HG02938 (cell line): ENCODE measurements around the gene DONSON.

Experiments used
- ATAC-seq: cut with Tn5 transposase; IDR thresholded peaks from one replicate; pipeline ENCODE4 v1.9.1; 2021; ENCODE audit warnings: mild to moderate bottlenecking, moderate library complexity; ENCODE audit not compliant: unreplicated experiment

DONSON gene

GRCh38 chr21:33562389-33562788 is 26.1 kb downstream of the DONSON start:
- ATAC-seq, result no peak

- ATAC-seq, result no peak
These were observed 27.1 kb downstream of the DONSON start for GRCh38 chr21:33561373-33561772.

DNA sequence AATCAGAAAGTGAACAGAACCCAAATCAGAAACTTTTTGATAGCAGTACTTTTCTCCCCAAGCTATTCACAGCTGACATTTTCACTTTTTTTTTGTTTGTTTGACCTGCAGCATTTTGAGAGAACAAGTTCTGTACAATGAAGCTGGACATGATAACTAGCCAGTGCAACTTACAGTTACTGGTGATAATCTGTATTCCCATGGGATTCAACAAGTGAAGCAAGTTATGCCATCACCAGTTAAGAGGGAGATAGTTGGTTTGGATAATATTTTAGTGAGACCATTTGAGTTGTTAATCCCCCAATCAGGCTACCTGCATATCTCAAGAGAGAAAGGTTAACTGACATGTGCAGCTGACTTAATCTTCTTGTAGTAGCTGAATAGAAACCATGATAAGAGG is 27.5 kb downstream of the DONSON start:
- no peak for ATAC-seq

DNA sequence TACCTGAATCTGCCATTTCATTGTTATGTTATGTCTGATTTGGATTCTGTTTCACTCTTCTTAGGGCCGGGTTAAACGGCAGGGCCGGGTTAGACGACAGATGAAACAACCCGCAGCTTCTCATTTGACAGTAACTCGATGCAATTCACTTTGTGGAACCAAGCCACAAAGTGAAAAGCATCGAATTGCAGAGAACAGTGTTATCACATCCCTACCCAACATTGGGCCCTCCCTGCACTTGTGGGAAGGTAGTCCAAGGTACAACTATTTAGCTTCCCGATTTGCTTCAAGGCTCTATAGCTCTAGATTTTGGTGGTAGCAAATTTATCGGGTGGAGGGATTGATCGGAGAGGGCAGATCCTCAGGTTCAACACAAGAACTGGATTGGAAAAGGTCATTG is 28.7 kb downstream of the DONSON start:
- ATAC-seq, result no peak

- ATAC-seq, result no peak
These were observed 29.6 kb downstream of the DONSON start for GRCh38 chr21:33558777-33559421.

DNA sequence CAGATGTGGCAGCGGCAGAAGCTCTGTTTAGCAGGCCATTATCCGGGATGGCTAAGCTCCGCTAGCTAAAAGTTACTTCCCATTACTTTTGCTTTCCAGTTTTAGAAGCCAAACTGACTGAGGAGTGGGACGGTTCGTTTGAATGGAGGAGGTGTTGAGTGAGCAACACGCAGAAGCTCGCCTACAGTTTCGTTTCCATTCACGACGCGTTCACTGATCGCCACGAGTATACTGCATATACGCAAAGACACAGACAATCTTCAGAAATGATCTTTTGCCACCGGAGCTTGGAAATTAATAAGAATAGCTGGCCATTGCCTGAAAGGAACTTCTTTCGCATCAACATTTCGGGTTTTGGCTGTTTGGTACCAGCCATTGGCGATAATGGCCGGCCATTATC is 31.0 kb downstream of the DONSON start:
- ATAC-seq, result no peak

DNA sequence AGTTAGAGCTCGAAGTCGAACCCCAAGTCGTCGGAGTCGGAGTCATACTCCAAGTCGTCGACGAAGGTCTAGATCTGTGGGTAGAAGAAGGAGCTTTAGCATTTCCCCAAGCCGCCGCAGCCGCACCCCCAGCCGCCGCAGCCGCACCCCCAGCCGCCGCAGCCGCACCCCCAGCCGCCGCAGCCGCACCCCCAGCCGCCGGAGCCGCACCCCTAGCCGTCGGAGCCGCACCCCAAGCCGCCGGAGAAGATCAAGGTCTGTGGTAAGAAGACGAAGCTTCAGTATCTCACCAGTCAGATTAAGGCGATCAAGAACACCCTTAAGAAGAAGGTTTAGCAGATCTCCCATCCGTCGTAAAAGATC is 33.5 kb downstream of the DONSON start:
- ATAC-seq, result no peak

DNA sequence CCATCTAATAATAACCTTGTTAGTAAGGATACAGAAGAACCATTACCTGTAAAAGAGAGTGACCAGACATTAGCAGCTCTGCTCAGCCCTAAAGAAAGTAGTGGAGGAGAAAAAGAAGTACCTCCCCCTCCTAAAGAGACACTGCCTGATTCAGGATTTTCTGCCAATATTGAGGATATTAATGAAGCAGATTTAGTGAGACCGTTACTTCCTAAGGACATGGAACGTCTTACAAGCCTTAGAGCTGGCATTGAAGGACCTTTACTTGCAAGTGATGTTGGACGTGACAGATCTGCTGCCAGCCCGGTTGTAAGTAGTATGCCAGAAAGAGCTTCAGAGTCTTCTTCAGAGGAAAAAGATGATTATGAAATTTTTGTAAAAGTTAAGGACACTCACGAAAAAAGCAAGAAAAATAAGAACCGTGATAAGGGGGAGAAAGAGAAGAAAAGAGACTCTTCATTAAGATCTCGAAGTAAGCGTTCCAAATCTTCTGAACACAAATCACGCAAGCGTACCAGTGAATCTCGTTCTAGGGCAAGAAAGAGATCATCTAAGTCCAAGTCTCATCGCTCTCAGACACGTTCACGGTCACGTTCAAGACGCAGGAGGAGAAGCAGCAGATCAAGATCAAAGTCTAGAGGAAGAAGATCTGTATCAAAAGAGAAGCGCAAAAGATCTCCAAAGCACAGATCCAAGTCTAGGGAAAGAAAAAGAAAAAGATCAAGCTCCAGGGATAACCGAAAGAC is 34.1 kb downstream of the DONSON start:
- no peak for ATAC-seq

GRCh38 chr21:33552999-33553598 is 35.4 kb downstream of the DONSON start:
- no peak for ATAC-seq

DNA sequence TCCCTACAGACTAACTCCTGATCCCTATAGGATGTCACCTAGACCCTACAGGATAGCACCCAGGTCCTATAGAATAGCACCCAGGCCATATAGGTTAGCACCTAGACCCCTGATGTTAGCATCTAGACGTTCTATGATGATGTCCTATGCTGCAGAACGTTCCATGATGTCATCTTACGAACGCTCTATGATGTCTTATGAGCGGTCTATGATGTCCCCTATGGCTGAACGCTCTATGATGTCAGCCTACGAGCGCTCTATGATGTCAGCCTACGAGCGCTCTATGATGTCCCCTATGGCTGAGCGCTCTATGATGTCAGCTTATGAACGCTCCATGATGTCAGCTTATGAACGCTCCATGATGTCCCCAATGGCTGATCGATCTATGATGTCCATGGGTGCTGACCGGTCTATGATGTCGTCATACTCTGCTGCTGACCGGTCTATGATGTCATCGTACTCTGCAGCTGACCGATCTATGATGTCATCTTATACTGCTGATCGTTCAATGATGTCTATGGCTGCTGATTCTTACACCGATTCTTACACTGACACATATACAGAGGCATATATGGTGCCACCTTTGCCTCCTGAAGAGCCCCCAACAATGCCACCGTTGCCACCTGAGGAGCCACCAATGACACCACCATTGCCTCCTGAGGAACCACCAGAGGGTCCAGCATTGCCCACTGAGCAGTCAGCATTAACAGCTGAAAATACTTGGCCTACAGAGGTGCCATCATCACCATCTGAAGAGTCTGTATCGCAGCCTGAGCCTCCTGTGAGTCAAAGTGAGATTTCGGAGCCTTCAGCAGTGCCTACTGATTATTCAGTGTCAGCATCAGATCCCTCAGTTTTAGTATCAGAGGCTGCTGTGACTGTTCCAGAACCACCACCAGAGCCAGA is 36.1 kb downstream of the DONSON start:
- ATAC-seq, result no peak

GRCh38 chr21:33551664-33552063 is 36.8 kb downstream of the DONSON start:
- no peak for ATAC-seq

DNA sequence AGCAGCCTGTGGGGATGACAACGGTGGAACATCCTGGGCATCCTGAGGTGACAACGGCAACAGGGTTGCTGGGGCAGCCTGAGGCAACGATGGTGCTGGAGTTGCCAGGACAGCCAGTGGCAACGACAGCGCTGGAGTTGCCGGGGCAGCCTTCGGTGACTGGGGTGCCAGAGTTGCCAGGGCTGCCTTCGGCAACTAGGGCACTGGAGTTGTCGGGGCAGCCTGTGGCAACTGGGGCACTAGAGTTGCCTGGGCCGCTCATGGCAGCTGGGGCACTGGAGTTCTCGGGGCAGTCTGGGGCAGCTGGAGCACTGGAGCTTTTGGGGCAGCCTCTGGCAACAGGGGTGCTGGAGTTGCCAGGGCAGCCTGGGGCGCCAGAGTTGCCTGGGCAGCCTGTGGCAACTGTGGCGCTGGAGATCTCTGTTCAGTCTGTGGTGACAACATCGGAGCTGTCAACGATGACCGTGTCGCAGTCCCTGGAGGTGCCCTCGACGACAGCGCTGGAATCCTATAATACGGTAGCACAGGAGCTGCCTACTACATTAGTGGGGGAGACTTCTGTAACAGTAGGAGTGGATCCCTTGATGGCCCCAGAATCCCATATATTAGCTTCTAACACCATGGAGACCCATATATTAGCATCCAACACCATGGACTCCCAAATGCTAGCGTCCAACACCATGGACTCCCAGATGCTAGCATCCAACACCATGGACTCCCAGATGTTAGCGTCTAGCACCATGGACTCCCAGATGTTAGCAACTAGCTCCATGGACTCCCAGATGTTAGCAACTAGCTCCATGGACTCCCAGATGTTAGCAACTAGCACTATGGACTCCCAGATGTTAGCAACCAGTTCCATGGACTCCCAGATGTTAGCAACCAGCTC is 37.5 kb downstream of the DONSON start:
- no peak for ATAC-seq

DNA sequence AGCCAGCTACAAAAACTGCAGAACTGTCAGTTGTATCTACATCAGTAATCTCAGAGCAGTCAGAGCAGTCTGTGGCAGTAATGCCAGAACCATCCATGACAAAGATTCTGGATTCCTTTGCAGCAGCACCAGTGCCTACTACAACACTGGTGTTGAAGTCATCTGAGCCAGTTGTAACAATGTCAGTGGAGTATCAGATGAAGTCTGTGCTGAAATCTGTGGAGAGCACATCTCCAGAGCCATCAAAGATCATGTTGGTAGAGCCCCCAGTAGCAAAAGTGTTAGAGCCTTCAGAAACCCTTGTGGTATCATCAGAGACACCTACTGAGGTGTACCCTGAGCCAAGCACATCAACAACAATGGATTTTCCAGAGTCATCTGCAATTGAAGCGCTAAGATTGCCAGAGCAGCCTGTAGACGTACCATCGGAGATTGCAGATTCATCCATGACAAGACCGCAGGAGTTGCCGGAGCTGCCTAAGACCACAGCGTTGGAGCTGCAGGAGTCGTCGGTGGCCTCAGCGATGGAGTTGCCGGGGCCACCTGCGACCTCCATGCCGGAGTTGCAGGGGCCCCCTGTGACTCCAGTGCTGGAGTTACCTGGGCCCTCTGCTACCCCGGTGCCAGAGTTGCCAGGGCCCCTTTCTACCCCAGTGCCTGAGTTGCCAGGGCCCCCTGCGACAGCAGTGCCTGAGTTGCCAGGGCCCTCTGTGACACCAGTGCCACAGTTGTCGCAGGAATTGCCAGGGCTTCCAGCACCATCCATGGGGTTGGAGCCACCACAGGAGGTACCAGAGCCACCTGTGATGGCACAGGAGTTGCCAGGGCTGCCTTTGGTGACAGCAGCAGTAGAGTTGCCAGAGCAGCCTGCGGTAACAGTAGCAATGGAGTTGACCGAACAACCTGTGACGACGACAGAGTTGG is 38.4 kb downstream of the DONSON start:
- no peak for ATAC-seq

DNA sequence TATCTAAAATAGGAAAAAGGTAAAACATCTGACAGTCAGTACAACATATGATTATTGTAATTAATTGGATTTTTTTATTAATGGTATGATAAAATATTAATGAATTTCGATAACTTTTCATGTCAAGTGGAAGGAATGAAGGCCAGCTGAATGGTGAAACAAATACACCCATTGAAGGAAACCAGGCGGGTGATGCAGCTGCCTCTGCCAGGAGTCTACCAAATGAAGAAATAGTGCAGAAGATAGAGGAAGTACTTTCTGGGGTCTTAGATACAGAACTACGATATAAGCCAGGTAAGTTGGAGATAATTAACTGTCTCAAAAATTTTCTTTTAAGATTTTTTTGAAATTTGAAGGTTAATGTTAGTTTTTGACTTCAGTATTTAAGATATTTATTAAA is 42.4 kb downstream of the DONSON start:
- ATAC-seq, result no peak

GRCh38 chr21:33544451-33545195 is 43.9 kb downstream of the DONSON start:
- no peak for ATAC-seq

DNA sequence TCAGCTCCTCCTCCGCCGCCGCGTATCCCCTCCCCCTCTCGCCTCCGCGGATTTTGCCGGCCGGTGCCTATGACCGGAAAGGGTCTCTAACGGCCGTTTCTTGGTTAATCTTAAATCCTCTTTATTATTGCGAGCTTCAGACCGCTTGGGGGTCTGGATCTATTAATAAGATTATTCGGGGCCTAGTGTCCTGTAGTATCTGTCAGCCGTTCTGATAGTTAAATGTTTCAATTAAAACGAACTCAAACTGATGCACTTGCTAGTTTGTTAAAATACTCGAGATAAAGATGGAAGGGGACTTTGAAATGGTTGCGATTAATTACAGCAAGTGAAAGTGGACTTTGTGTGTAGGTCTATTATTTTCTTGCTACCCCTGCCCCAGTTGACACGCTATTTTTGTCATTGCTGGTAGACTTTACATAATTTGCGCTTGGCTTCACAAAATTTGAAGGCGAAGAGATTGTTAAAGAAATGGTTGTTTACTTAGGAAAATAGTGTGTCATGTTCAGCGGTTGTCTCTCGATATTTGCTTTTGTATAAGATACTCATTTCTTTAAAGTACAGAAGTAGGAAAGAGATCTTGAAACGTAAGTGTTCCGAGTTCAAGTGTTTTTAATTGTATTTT is 44.9 kb downstream of the DONSON start:
- no peak for ATAC-seq

DNA sequence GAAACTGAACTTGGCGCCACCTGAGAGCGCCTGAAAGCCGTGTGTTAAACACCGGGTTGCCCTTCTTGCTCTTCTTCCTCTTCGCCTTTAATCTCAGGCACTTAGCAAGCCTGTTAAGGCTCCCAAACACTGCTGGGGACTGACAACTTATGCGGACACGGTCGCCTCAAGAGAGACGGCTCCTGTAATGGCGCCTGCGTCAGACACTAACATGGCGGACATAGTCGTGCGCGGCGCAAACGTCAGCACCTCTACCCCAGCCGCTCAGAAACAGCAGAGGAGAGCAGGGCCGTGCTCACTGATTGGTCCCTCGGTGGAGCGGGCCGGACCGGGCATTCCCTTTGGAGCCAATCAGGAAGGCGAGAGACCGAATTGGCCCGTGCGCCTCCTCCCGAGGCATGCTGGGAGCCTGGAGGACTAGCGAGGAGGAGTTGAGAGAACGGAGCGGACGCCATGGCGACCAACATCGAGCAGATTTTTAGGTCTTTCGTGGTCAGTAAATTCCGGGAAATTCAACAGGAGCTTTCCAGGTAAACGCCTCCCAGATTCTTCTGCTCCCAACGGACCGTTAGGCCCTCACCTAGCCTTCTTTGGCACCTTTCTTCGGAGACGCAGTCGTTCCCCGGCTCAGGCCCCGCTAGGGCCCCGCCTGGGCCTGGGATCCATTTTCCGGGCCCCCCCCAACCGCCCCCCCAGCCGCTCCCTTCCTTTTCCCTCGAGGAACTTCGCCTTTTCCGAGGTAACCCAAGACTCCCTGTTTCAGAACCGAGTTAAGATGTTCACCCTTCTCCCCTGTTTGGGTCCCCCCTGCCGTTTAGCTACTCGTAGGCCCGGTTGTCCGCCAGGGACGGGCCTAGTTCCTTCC is 45.6 kb downstream of the DONSON start, which contains the start of gene SON:
Gene SON, plus strand, starts transcription at position 399 of the 865 bp plus-strand sequence. Its CDS starts 55 bp downstream, at position 454.
- ATAC-seq, result peak; percentile 95
